RWPE1 (cell line): ENCODE measurements around the gene C9.

Experiments
- CTCF ChIA-PET: fragments of 350-600 bp; sonication (Branson Sonifier 250); formaldehyde crosslinking; extraction: SDS; loops from one replicate; lab custom pipeline; 2021; lab: Yijun Ruan, JAX
- POLR2A ChIA-PET: fragments of 400-600 bp; formaldehyde crosslinking; extraction: SDS; loops from one replicate; lab custom pipeline; 2020; ENCODE audit warnings: antibody characterized with exemption; ENCODE audit not compliant: low non-redundant PET; lab: Yijun Ruan, JAX
- DNase-seq: peaks from one replicate; pipeline ENCODE4 v3.0.0; 2012; ENCODE audit warnings: low spot score
- H3K27ac ChIP-seq: fragments of 450-650 bp; 2 replicates; pipeline ENCODE4 v1.5.1; 2017
- TF ChIP-seq, protein P1 (sequence below): fragments of 450-650 bp; conservative IDR thresholded peaks from 2 replicates; pipeline ENCODE4 v1.5.1; 2017; ENCODE audit warnings: low read depth, mild to moderate bottlenecking

The C9 gene

DNA sequence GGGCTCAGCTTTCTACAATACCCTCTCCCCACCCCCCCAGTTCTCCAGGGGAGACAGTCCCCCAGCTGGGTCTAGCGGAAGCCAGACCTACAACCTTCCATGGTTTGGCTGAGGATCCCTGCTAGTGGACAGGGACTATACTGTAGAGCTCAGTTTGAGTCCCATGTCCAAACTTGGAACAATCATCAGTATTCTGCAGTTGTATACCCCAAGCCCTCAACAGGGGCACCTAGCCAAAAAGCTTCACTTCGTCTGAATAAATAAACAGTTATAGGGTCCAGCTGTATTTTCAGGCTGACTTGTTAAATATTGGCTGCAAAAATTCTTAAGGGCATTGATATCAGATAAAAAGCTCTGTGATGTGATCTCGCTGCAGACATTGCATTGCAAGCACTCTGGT is 15.4 kb upstream of the C9 start:
- H3K27ac ChIP-seq, result no peak overlapping the region
- POLR2A ChIA-PET, result no interaction called here
- CTCF ChIA-PET, result interaction anchor here (0.6 to 0.9 kb wide), 2 partner anchors 45 to 168 kb away, joined by 3 to 5 read pairs; partner anchors contain the start of gene DAB2
- TF ChIP-seq, protein P1, sequence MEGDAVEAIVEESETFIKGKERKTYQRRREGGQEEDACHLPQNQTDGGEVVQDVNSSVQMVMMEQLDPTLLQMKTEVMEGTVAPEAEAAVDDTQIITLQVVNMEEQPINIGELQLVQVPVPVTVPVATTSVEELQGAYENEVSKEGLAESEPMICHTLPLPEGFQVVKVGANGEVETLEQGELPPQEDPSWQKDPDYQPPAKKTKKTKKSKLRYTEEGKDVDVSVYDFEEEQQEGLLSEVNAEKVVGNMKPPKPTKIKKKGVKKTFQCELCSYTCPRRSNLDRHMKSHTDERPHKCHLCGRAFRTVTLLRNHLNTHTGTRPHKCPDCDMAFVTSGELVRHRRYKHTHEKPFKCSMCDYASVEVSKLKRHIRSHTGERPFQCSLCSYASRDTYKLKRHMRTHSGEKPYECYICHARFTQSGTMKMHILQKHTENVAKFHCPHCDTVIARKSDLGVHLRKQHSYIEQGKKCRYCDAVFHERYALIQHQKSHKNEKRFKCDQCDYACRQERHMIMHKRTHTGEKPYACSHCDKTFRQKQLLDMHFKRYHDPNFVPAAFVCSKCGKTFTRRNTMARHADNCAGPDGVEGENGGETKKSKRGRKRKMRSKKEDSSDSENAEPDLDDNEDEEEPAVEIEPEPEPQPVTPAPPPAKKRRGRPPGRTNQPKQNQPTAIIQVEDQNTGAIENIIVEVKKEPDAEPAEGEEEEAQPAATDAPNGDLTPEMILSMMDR, result no peak
- DNase-seq, result no peak

- no peak for DNase-seq
- ChIA-PET POLR2A (no interaction called here), CTCF (interaction anchor here (1.1 to 3.3 kb wide), 3 partner anchors 128 to 201 kb away, joined by 3 to 63 read pairs (median 6); no protein-coding TSS in a partner anchor)
- no peak overlapping the region for H3K27ac ChIP-seq
- TF ChIP-seq, protein P1, result no peak
Measured at GRCh38 chr5:39377613-39378012, 13.3 kb upstream of the C9 start.

GRCh38 chr5:39376293-39376714 is 12.0 kb upstream of the C9 start:
- ChIA-PET CTCF (interaction anchor here (0.5 to 3.3 kb wide), 17 partner anchors 9 to 1504 kb away, joined by 3 to 63 read pairs (median 4); no protein-coding TSS in a partner anchor), POLR2A (no interaction called here)
- peak; percentile 75 for DNase-seq
- H3K27ac ChIP-seq, result no peak overlapping the region
- TF ChIP-seq, protein P1, result peak; percentile 92

DNA sequence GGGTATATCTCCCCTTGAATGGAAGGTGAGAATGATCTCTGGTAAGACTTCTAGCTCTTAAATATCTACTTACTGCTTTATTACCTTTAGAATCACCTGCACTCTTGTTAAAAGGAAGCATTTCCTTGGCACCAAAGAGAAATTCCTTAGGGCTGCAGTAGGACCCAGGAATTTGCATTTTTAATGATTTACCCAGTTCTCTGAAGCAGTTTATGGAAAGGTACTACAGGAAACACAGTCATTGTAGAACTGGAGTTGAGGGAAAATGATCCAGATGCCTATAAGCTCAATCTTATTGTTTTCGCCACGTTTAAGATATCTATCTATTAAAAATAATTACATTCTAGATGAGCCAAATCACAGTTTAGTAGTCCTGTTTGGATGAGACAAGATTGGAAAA is 9.5 kb upstream of the C9 start:
- CTCF ChIA-PET, result interaction anchor here (0.6 to 1.1 kb wide), 3 partner anchors 53 to 174 kb away, joined by 3 to 11 read pairs (median 6); no protein-coding TSS in a partner anchor
- no peak for DNase-seq
- POLR2A ChIA-PET, result no interaction called here

DNA sequence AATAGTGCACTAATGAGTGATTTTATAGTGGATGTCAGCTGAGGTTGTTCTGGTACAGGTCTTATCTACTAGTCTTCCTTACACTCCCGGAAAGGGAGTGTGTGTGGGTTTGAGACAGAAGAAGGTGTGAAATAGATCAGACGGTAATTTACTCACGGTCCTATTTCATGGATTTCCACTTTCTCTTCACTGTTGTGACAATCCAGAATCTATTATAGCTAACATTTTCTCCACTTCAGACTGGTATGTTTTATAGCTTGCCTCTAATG is 7.0 kb upstream of the C9 start:
- ChIA-PET POLR2A (no interaction called here), CTCF (interaction anchor here (0.6 to 1.0 kb wide), 2 partner anchors 176 to 749 kb away, joined by 4 read pairs; no protein-coding TSS in a partner anchor)
- no peak overlapping the region for H3K27ac ChIP-seq
- TF ChIP-seq, protein P1, result no peak
- no peak for DNase-seq

More for the DNA sequence above, 9.5 kb upstream of the C9 start:
- TF ChIP-seq, protein P1, result no peak
- no peak overlapping the region for H3K27ac ChIP-seq

GRCh38 chr5:39370555-39371366 is 6.5 kb upstream of the C9 start:
- DNase-seq, result no peak
- no peak overlapping the region for H3K27ac ChIP-seq
- TF ChIP-seq, protein P1, result no peak
- CTCF ChIA-PET, result interaction anchor here (0.6 kb wide), 1 partner anchor 750 kb away, joined by 4 read pairs; no protein-coding TSS in a partner anchor
- POLR2A ChIA-PET, result no interaction called here
